GM19372 (cell line): Measurements from ENCODE around the gene OFD1.
"Not testable (repeated sequence)": the region's sequence is repeated elsewhere in the genome, so short reads cannot be mapped to it uniquely, and the experiment has no call there.

Source experiments
- ATAC-seq: cut with Tn5 transposase; IDR thresholded peaks from one replicate; pipeline ENCODE4 v1.9.1; 2021; ENCODE audit warnings: mild to moderate bottlenecking, low read depth, moderate library complexity; ENCODE audit not compliant: unreplicated experiment

The OFD1 gene

DNA sequence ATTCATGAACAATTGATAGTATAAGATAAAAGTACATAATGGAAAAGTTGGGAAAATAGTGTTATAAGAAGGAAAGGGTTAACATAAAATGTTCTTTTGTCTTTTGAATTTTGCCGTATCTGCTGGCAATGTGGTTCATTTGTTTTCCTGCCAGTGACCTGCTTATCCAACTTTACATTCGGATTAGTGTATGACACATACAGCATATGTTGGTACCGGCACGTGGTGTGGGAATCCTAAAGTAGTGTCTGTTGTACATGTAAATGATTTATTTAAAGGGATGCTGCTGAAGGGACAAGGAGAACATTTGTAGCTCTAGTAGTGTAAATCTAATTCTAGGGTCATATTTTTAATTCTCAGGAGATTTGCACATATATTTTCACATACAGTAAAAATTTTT, 34.2 kb upstream of the OFD1 start:
- ATAC-seq, result no peak

GRCh38 chrX:13702111-13702789, 32.3 kb upstream of the OFD1 start:
- no peak for ATAC-seq

GRCh38 chrX:13703135-13703534, 31.4 kb upstream of the OFD1 start:
- no peak for ATAC-seq

DNA sequence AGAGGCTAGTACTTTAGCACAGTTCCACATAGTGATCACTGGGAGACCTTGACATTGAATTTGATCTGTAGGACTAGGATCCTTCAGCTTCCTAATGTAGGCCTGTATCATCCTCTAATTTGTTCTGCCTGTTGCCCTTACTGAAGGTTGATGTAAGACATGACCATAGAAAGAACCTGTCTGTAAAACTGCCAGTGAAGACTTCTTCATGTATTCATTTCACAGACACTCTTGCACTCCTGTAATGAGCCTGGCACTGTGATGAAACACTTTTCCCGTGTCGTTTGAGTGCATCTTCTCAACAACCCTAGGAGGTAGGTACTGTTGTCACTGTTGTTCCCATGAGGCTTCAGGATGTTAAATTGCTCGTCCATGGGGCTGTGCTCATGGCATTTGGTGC, 31.0 kb upstream of the OFD1 start:
- no peak for ATAC-seq

GRCh38 chrX:13711141-13711540, 23.4 kb upstream of the OFD1 start:
- ATAC-seq, result no peak

DNA sequence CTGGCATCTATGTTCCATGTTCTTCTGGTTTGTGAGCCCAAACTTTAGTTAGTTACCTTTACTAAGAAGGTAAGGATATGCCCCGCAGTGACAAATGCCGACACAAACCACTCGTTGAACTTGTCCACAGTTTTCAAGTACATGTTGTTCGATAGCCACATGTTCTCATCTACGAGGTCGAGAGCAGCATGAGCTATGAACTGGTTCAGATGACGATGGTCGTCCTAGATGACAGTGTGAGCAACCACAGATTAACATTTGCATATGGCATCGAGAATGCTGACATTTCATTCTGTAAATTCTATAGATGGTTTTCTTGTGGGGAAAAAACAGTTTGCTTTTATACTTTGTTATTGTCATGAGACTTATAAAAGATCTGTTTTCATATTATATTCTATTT, 18.1 kb upstream of the OFD1 start:
- no peak for ATAC-seq

DNA sequence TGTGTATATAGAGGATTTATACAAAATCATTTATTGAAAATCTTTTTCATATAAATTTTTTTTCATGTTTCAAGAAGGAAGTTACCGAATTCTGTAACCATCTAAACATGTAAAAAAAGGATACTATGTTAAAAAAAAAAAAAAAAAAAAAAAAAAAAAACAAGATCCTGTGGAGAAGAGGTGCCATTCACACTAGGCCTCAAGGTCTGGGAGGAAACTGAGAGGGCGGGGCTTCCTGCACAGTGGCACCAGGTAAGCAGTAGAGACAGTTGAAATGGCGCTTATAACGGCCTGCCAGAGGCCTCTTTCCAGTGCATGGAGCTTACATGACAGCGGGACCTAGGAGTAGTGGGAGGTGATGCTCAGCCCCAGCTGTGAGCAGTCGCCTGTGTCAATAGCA, 17.6 kb upstream of the OFD1 start:
- no peak for ATAC-seq

DNA sequence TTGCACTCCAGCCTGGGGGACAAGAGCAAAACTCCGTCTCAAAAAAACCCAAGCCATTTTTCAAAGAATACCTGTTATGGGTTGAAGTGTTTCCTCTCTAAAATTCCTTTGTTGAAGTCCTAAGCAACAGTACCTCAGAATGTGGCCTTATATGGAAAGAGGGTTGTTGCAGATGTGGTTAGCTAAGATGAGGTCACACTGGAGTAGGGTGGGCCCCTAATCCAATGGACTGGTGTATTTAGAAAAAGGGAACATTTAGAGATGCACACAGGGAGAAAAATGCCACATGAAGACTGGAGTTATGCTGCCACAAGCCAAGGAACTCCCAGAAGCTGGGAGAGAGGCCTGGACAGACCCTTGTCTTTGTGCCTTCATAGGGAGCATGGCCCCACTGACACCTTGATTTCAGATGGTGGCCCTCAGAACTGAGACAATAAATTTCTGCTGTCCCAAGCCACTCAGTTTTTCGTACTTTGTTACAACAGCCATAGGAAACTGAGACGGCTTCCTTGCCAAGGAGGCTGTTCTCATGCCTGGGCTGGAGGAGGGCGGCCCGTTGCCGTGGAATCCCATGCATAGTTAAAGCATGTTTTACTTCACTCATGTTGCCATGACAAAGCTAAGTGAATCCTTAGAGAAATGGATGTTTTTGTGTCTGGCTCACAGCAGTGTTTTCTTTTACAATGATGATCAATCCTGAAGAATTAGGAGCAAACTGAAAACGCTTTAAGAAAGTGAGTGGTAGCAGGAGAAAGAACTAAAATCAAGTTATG, 16.7 kb upstream of the OFD1 start:
- no peak for ATAC-seq

DNA sequence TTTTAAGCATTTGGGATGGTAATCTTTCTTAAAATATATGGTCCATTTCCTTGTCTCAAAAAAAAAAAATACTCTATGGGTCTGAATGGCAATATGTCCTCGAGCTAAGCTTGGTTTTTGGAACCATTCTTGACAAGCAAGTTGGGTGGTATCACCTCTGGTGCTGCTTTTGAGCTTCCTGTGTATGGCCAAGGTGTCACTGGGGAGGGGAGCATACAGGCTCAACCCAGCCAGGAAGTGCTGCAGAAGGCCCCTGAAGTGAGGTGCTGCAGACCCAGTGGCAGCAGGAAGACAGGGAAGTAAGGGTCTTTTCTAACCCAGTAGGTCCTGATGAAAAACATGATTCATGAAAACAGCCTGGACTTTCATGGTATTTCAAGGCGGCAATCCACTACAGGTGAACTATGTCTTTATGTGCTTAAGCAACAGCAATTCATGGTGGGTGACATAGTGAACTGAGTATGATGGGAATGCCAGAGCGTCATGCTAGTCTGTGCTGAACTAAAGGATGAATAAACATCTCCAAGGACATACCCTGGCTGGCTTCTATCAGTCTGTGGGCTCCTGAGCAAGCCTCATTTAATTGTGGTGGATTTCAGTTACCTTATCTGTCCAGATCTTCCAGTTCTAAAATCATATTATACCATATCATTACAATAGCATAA, 15.2 kb upstream of the OFD1 start:
- ATAC-seq, result no peak

DNA sequence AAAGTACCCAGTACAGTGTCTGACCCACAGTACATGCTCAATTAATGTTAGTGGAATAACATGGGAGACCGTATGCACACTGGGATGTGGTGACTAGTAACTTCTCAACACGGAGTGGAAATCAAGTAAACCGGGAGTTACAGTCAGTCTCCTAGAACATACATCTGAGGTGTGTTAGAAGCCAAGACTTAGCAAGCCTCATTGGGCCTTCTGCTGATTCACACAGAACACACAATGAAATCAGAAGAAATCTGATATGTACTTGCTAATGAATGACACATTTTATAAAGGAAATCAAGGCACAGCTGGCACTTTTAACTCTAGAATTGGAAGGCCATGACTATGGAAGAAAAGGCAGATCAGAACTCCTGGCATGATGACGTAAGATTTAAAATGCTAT, 13.2 kb upstream of the OFD1 start:
- ATAC-seq, result no peak

DNA sequence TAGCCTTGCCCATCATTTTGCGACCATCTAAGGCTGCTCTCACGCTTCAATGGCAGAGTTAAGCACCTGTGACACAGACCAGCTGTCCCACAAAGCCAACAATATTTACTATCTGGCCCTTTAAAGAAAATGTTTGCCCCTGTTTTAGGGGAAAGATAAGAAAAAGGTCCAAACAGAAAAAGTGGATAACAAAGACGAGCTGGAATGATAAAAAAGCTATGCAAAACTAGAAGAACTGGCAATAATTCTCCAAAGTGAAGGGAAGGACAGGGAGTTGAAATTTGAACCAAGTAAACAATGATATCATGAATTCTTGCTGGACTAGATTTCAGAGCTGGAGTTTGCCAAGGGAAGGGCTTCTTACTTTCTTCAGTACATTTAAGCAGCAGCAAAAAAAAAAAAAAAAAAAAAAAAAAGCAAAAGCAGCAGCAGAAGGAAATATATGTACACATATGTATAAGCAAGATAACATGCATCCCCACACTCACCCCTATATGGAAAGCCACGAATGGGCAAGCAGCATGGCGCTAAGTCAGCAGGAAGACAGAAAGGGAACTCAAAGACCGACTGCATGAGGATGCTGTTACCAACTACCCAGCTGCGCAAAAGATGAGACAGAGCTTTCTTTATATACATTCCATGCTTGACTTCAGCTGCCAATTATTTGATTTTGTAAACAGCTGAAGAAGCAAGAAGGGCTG, 12.6 kb upstream of the OFD1 start:
- no peak for ATAC-seq

DNA sequence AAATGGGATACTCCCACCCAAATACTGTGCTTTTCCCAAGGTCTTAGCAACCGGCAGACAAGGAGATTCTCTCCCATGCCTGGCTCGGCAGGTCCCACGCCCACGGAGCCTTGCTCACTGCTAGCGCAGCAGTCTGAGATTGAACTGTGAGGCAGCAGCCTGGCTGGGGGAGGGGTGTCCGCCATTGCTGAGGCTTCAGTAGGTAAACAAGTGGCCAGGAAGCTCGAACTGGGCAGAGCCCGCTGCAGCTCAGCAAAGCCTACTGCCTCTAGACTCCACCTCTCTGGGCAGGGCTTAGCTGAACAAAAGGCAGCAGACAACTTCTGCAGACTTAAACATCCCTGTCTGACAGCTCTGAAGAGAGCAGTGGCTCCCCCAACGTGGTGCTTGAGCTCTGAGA, 9.7 kb upstream of the OFD1 start:
- not testable (repeated sequence) for ATAC-seq

DNA sequence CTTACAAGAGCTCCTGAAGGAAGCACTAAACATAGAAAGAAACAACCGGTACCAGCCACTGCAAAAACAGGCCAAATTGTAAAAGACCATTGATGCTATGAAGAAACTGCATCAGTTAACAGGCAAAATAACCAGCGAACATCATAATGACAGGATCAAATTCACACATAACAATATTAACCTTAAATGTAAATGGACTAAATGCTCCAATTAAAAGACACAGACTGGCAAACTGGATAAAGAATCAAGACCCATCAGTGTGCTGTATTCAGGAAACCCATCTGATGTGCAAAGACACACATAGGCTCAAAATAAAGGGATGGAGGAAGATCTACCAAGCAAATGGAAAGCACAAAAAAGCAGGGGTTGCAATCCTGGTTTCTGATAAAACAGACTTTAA, 8.0 kb upstream of the OFD1 start:
- ATAC-seq, result not testable (repeated sequence)

DNA sequence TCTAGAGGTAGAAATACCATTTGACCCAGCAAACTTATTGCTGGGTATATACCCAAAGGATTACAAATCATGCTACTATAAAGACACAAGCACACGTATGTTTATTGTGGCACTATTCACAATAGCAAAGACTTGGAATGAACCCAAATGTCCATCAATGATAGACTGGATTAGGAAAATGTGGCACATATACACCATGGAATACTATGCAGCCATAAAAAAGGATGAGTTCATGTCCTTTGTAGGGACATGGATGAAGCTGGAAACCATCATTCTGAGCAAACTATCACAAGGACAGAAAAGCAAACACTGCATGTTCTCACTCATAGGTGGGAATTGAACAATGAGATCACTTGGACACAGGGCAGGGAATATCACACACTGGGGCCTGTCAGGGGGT, 4.0 kb upstream of the OFD1 start:
- ATAC-seq, result not testable (repeated sequence)

DNA sequence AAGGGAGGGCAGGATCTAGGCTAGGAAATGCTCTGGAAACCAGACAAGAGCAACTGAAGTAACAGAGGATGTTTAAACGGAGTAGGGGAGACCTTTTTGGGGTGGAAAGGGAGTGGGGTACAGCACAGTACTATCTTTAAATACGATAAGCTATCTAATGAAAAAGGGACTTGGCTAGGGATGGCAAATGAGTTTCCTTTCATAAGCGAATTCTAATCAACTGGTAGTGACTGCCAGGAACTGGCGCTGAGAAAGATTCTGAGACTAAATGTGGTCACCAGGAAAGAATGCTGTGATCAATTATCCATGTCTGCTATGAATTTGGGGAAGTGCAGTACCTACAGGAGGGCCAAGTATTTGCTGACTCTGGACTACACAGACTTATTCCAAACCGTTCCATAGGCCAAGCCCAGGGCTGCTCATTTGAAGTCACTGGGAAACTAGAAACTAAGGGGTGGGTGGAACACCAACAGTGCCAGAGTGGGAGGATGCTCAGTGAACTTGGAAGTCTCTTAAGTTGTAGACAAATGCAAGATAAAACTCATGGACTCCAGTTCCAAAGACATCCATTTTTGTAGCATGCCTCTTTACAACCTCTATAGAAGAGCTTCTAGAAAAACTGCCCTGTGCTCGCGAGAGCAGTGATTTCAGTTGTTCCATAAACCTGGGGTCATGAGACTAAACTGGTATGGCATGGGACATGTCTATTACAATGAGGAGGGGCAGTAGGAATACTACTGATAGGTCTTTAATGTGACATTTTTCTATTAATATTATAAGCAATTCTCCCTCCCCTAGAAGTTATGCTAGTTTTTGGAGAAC, 2.1 kb upstream of the OFD1 start:
- no peak for ATAC-seq

DNA sequence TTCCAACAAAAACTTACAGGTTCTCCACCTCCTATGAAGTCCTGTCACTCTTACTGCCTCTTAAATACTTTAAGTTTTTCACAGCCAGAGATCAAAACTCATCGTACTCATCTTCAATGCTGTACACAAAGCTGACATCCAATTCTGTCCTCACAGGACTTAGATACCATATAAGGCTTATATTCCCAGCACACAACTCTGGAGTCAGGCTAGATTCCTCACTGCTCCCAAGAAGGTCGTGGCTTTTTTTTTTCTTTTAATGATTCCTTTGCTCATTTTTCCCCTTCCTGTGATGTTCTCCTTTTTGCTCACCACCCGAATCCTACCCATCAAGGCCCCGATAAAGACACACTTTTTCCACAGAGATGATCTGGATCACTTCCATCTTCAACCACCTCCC, 1.0 kb upstream of the OFD1 start:
- no peak for ATAC-seq

- ATAC-seq, result no peak
These were observed 7.1 kb downstream of the OFD1 start for GRCh38 chrX:13741695-13742094.

DNA sequence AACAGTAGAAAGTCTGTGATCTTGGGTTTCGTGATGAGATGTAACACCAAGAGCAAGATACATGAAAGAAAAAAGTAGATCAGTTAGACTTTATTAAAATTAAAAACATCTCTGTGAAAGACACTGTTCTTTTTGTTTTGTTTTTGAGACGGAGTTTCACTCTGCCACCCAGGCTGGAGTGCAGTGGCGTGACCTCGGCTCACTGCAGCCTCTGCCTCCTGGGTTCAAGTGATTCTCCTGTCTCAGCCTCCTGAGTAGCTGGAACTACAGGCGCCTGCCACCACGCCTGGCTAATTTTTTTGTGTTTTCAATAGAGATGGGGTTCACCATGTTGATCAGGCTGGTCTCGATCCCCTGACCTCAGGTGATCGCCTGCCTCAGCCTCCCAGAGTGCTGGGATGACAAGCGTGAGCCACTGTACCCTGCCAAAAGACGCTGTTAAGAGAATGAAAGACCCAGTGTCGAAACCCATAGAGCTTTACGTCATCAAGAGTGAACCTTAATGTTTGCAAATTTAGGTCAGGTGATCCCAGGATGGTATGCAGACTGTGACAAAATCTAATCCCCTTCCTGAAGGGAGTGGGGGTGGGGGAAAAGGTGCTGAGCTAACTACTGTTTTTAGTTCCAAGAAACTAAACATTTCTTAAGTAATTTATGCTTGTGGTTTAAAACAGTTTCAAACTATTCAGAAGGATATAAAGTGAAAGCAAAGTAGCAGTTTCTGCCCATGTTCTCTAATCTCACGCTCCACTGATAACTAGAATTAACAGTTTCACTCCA, 8.0 kb downstream of the OFD1 start:
- ATAC-seq, result peak; percentile 87

DNA sequence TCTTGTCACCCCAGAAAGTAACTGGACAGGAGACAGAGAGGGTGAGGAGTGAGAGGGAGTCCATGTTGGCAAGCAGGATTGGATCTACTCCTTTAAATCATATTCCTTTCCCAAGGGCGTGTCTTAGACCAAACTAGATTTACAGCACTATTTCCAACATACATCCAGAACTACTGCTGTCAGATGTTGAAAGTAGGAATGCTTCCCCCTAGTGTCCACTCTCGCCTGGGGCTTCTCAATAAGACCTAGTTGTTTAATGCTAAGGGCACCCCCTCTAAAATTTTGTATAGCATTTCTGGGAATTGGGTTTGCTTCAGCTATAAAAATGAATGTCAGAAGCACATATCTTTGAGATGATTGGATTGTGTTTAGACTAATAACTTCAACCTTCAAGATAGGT, 13.3 kb downstream of the OFD1 start:
- no peak for ATAC-seq

GRCh38 chrX:13748486-13748885, 13.9 kb downstream of the OFD1 start:
- ATAC-seq, result no peak
